Left lung (tissue), 10 donors: ENCODE data around the gene KIF5C. TPM values are rescaled to one million over a fixed set of nuclear protein-coding genes. Genes with fewer than 3 reads are reported as not detected.

ENCODE experiments used
- ATAC-seq: fragments of 200-7000 bp; cut with Tn5 transposase; one replicate; pipeline ENCODE4 v1.9.1; 2020; ENCODE audit warnings: moderate library complexity
- DNase-seq, 4 donors: peaks; one replicate each; pipeline ENCODE4 v3.0.0-alpha.2; 2013 to 2020
- H3K27ac ChIP-seq, 2 donors: fragments of 200-600 bp; sonication (generic) in 1 of 2; one replicate each; pipeline versions ENCODE4 v1.5.0 to v1.8.0; 2020 to 2021
- H3K27me3 ChIP-seq, 2 donors: fragments of 200-600 bp; sonication (generic) in 1 of 2; one replicate each; pipeline versions ENCODE4 v1.5.0 to v1.8.0; 2020 to 2021
- H3K36me3 ChIP-seq, 2 donors: fragments of 200-600 bp; sonication (generic) in 1 of 2; one replicate each; pipeline versions ENCODE4 v1.5.0 to v1.8.0; 2020 to 2021
- H3K4me1 ChIP-seq, 2 donors: fragments of 200-600 bp; one replicate each; pipeline ENCODE4 v1.8.0; 2021
- H3K4me3 ChIP-seq, 2 donors: fragments of 200-600 bp; sonication (generic) in 1 of 2; one replicate each; pipeline versions ENCODE4 v1.5.0 to v1.8.0; 2020 to 2021; ENCODE audit warnings: mild to moderate bottlenecking in 1 of 2
- H3K9me3 ChIP-seq, 2 donors: fragments of 200-600 bp; sonication (generic) in 1 of 2; one replicate each; pipeline versions ENCODE4 v1.5.0 to v1.8.0; 2020 to 2021
- CTCF ChIP-seq, 2 donors: fragments of 200-600 bp; sonication (generic) in 1 of 2; IDR thresholded peaks; one replicate each; pipeline versions ENCODE4 v1.5.0 to v1.8.0; 2021; ENCODE audit warnings: antibody characterized with exemption in 2 of 2
- intact Hi-C, 2 donors: fragments of 100-400 bp; cut with DNase I; formaldehyde crosslinking; loops; one replicate each; pipeline versions ENCODE4 v1.11.2 to v1.14.2; 2022
- polyA plus RNA-seq, 6 donors: library from polyadenylated mRNA; unstranded; fragments of 120-200 nt; gene quantifications; one replicate each; pipeline ENCODE4 v1.2.1, GENCODE V29; 2013; ENCODE audit not compliant: insufficient read length in 6 of 6
- total RNA-seq, 2 donors: library from RNA; stranded (reverse); fragmentation: NEBNext Ultra II Directional; extraction: Animal tissue kit (Norgen Biotek cat#: 25700); gene quantifications; one replicate each; pipeline ENCODE4 v1.2.1, GENCODE V29; 2021
- donor health status: DM: no; HTN: yes; CAD: no.
- donor health status: DM: no; HTN: no; CAD: no.

The KIF5C gene
- total and polyA plus RNA-seq, 8 donors, result 0.92 to 27.4 (median 20.3) TPM

DNA sequence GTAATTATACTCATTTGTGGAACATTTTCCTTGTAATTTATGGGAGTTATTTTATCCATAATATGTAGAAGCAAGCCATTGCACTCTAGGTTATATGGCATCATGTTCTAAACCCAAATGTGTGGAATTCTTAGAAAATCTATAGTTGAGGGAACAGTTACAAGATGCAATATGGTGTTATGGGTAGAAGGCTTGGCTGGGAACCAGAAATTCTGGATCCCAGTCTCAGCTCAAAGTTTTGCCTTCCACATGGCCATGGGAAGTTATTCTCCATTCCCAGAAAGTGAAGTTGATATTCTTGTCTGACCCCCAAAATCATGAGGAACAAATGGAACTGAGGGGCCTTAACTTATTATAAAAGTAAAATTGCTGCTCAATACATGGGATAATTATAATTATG is 38.0 kb downstream of the KIF5C start:
- Histone ChIP-seq H3K27ac (no peak overlapping the region), H3K27me3 (no peaks in the 10 kb centered on the region), H3K9me3 (peaks cover 0 to 4% of the 10 kb centered on the region in 2 donors), H3K4me1 (no peaks in the 10 kb centered on the region), H3K36me3 (no peaks in the 10 kb centered on the region), H3K4me3 (no peak overlapping the region)
- ATAC-seq, result no peak
- intact Hi-C loops, result no loop called here
- TF ChIP-seq CTCF (IDR thresholded peaks at IDR 0.05), result no peak
- DNase-seq, result no peak

DNA sequence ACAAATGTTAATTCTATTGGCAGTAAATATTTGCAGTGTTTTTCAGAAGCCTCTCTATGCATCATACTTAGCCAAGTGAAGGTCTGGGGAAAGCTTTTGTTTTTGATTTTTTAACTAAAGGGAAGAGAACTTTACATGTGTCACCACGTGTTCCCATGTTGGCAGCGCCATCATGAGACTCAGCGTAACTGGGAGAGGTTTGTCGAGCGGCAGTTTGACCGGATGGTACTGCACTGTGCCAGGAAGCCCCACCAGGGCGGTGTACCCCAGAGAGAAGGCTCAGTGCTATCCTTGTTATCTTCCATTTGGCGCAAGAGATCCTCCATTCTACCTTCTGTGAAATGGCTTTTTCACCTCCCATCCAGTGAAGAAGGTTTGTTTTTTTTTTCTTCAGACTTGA is 38.5 kb downstream of the KIF5C start:
- ATAC-seq, result no peak
- H3K9me3 ChIP-seq, result peaks cover 0 to 8% of the 10 kb centered on the region in 2 donors
- TF ChIP-seq CTCF (IDR thresholded peaks at IDR 0.05), result no peak
- H3K4me1 ChIP-seq, result no peaks in the 10 kb centered on the region
- no peaks in the 10 kb centered on the region for H3K36me3 ChIP-seq
- H3K27me3 ChIP-seq, result no peaks in the 10 kb centered on the region
- H3K4me3 ChIP-seq, result no peak overlapping the region
- intact Hi-C loops, result no loop called here
- H3K27ac ChIP-seq, result no peak overlapping the region
- DNase-seq, result no peak

DNA sequence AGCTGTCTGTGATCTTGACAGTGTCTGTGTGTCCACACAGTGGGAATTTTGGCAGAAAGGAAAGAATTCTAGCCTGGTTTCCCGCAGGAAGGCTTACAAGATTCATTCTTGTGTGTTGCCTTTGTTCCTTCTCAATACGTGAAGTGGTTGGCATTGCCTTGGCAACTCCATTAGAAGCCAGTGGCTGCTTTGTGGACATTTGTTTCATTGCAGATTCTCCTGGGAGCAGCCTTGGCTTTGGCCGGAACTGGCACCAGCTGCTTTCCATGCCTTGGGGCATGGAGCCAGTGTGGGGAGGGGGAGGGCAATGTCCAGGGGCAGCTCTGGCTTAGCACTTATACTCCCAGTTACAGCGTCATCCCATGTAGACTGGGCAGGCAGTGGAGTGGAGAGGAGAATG is 39.4 kb downstream of the KIF5C start:
- Histone ChIP-seq H3K9me3 (peaks cover 0 to 12% of the 10 kb centered on the region in 2 donors), H3K27me3 (no peaks in the 10 kb centered on the region), H3K4me1 (no peaks in the 10 kb centered on the region), H3K27ac (no peak overlapping the region), H3K36me3 (no peaks in the 10 kb centered on the region), H3K4me3 (no peak overlapping the region)
- intact Hi-C loops, result no loop called here
- no peak for TF ChIP-seq CTCF (IDR thresholded peaks at IDR 0.05)
- DNase-seq, result no peak
- ATAC-seq, result no peak

GRCh38 chr2:148917431-148917830 is 42.4 kb downstream of the KIF5C start:
- ATAC-seq, result no peak
- intact Hi-C loops, result no loop called here

GRCh38 chr2:148918554-148918953 is 43.5 kb downstream of the KIF5C start:
- Histone ChIP-seq H3K36me3 (no peaks in the 10 kb centered on the region), H3K27me3 (no peaks in the 10 kb centered on the region), H3K4me1 (no peaks in the 10 kb centered on the region), H3K27ac (no peak overlapping the region), H3K4me3 (no peak overlapping the region), H3K9me3 (peaks cover 0 to 12% of the 10 kb centered on the region in 2 donors)
- ATAC-seq (no peak), DNase-seq (no peak)
- no peak for TF ChIP-seq CTCF (IDR thresholded peaks at IDR 0.05)
- intact Hi-C loops, result no loop called here

More at GRCh38 chr2:148917431-148917830, 42.4 kb downstream of the KIF5C start:
- Histone ChIP-seq H3K27ac (no peak overlapping the region), H3K27me3 (no peaks in the 10 kb centered on the region), H3K36me3 (no peaks in the 10 kb centered on the region), H3K9me3 (peaks cover 0 to 12% of the 10 kb centered on the region in 2 donors), H3K4me1 (no peaks in the 10 kb centered on the region), H3K4me3 (no peak overlapping the region)
- no peak for DNase-seq
- TF ChIP-seq CTCF (IDR thresholded peaks at IDR 0.05), result no peak
